HepG2 (cell line): Measurements from ENCODE around the gene CHMP1B. TPM values are rescaled to one million over a fixed set of nuclear protein-coding genes. Genes with fewer than 3 reads are reported as not detected.

ENCODE experiments used
- CBX2 ChIP-seq, 2 experiments: fragments of 200-600 bp in 1 of 2; sonication (generic); formaldehyde crosslinking in 1 of 2; IDR thresholded peaks; 2 replicates each; pipeline versions ENCODE4 v1.7.0 to v1.8.1; 2018 to 2022; ENCODE audit warnings: low read depth in 2 of 2, low read length in 1 of 2, mild to moderate bottlenecking in 1 of 2, missing genetic modification reagents in 1 of 2
- ELF1 ChIP-seq: sonication (generic); formaldehyde crosslinking; IDR thresholded peaks from 2 replicates; pipeline ENCODE4 v1.4.0; 2020; ENCODE audit warnings: missing genetic modification reagents
- ESRRA ChIP-seq: sonication (generic); formaldehyde crosslinking; IDR thresholded peaks from 2 replicates; pipeline ENCODE4 v1.5.1; 2020; ENCODE audit warnings: mild to moderate bottlenecking, low read depth, missing genetic modification reagents
- GATAD2A ChIP-seq: IDR thresholded peaks from 2 replicates; pipeline ENCODE4 v1.6.1; 2016
- HMGA1 ChIP-seq: sonication (generic); formaldehyde crosslinking; conservative IDR thresholded peaks from 2 replicates; pipeline ENCODE4 v1.4.0; 2020; ENCODE audit warnings: missing genetic modification reagents
- KAT8 ChIP-seq: IDR thresholded peaks from 2 replicates; pipeline ENCODE4 v1.6.1; 2016; ENCODE audit warnings: missing genetic modification reagents, missing compliant biosample characterization
- KDM5A ChIP-seq: fragments of 200-600 bp; sonication (generic); IDR thresholded peaks from 2 replicates; pipeline ENCODE4 v1.7.0; 2018; ENCODE audit warnings: antibody characterized with exemption, mild to moderate bottlenecking, low read length, borderline replicate concordance
- KLF6 ChIP-seq: IDR thresholded peaks from 2 replicates; pipeline ENCODE4 v1.8.0; 2016; ENCODE audit warnings: missing biosample characterization, missing genetic modification reagents
- MAZ ChIP-seq, 2 experiments: sonication (generic) in 1 of 2; formaldehyde crosslinking in 1 of 2; IDR thresholded peaks; 2 replicates each; pipeline versions ENCODE4 v1.5.0 to v1.6.1; 2012 to 2020; ENCODE audit warnings: low read depth in 2 of 2, mild to moderate bottlenecking in 2 of 2, borderline replicate concordance in 1 of 2, improper control_type of control experiment in 1 of 2, low read length in 1 of 2, missing genetic modification reagents in 1 of 2, moderate library complexity in 1 of 2
- MIER2 ChIP-seq: IDR thresholded peaks from 2 replicates; pipeline ENCODE4 v1.6.1; 2016; ENCODE audit warnings: missing biosample characterization, missing genetic modification reagents
- NCOA2 ChIP-seq: sonication (generic); formaldehyde crosslinking; IDR thresholded peaks from 2 replicates; pipeline ENCODE4 v1.8.0; 2022; ENCODE audit warnings: inconsistent platforms
- PRPF4 ChIP-seq: fragments of 200-400 bp; formaldehyde crosslinking; IDR thresholded peaks from 2 replicates; pipeline ENCODE4 v1.6.1; 2016; ENCODE audit warnings: low read length, low read depth; ENCODE audit not compliant: poor library complexity, severe bottlenecking
- RAD21 ChIP-seq: fragments of 450-650 bp; formaldehyde crosslinking; IDR thresholded peaks from 2 replicates; pipeline ENCODE4 v1.5.0; 2020; ENCODE audit warnings: mild to moderate bottlenecking
- SKI ChIP-seq: fragments of 450-650 bp; IDR thresholded peaks from one replicate; pipeline ENCODE4 v1.6.1; 2018; ENCODE audit warnings: mild to moderate bottlenecking; ENCODE audit not compliant: partially characterized antibody
- STAG1 ChIP-seq: sonication (generic); formaldehyde crosslinking; IDR thresholded peaks from 2 replicates; pipeline ENCODE4 v1.4.0; 2020; ENCODE audit warnings: missing genetic modification reagents
- TSC22D2 ChIP-seq: sonication (generic); formaldehyde crosslinking; IDR thresholded peaks from 2 replicates; pipeline ENCODE4 v1.5.1; 2020; ENCODE audit warnings: missing genetic modification reagents, mild to moderate bottlenecking, borderline replicate concordance
- ZBTB7A ChIP-seq: sonication (generic); formaldehyde crosslinking; IDR thresholded peaks from 2 replicates; pipeline ENCODE4 v1.8.0; 2022; ENCODE audit warnings: mild to moderate bottlenecking, missing genetic modification reagents
- ZFP62 ChIP-seq: sonication (generic); formaldehyde crosslinking; IDR thresholded peaks from 2 replicates; pipeline ENCODE4 v1.4.0; 2020; ENCODE audit warnings: missing genetic modification reagents
- ZNF326 ChIP-seq: sonication (generic); formaldehyde crosslinking; IDR thresholded peaks from 2 replicates; pipeline ENCODE4 v1.4.0; 2020; ENCODE audit warnings: missing genetic modification reagents, borderline replicate concordance
- ZNF331 ChIP-seq: sonication (generic); formaldehyde crosslinking; IDR thresholded peaks from 2 replicates; pipeline ENCODE4 v1.4.0; 2020; ENCODE audit warnings: missing genetic modification reagents
- ZNF343 ChIP-seq: sonication (generic); formaldehyde crosslinking; IDR thresholded peaks from 2 replicates; pipeline ENCODE4 v1.4.0; 2020; ENCODE audit warnings: mild to moderate bottlenecking, missing genetic modification reagents
- ZNF780A ChIP-seq: sonication (generic); formaldehyde crosslinking; IDR thresholded peaks from 2 replicates; pipeline ENCODE4 v1.8.0; 2022; ENCODE audit warnings: mild to moderate bottlenecking, missing genetic modification reagents, moderate library complexity
- ZNF788 ChIP-seq: sonication (generic); formaldehyde crosslinking; IDR thresholded peaks from 2 replicates; pipeline ENCODE4 v1.5.0; 2020; ENCODE audit warnings: mild to moderate bottlenecking, missing genetic modification reagents, borderline replicate concordance
- ZNF83 ChIP-seq: sonication (generic); formaldehyde crosslinking; IDR thresholded peaks from 2 replicates; pipeline ENCODE4 v1.4.0; 2020; ENCODE audit warnings: missing genetic modification reagents, mild to moderate bottlenecking, borderline replicate concordance
- ZNF841 ChIP-seq: sonication (generic); formaldehyde crosslinking; IDR thresholded peaks from 2 replicates; pipeline ENCODE4 v1.8.1; 2023; ENCODE audit warnings: missing genetic modification reagents, borderline replicate concordance
- ZNF850 ChIP-seq: sonication (generic); formaldehyde crosslinking; conservative IDR thresholded peaks from 2 replicates; pipeline ENCODE4 v1.9.0; 2021; ENCODE audit warnings: mild to moderate bottlenecking, missing genetic modification reagents
- polyA plus RNA-seq, 8 experiments: library from polyadenylated mRNA; depleted of rRNA in 3 of 8; stranded (reverse) in 7 of 8; unstranded in 1 of 8; fragments of >200 nt; fragmentation: Illumina TruSeq in 4 of 8; extraction: Trizol in 4 of 8; gene quantifications; 2 replicates each; pipeline versions ENCODE4 v1.2.1 to v1.2.3, GENCODE V29; 2011 to 2016; ENCODE audit warnings: low read depth in 4 of 8, missing spikeins in 1 of 8, mixed read lengths in 1 of 8; ENCODE audit not compliant: insufficient read depth in 1 of 8
- total RNA-seq, 5 experiments: library from RNA; depleted of rRNA; stranded (reverse); fragments of >200 nt; fragmentation: Illumina TruSeq; extraction: Trizol; gene quantifications; 2 replicates each; pipeline ENCODE4 v1.2.3, GENCODE V29; 2016; ENCODE audit warnings: low read depth in 1 of 5
- TF ChIP-seq, protein P1 (sequence below): IDR thresholded peaks from 2 replicates; pipeline ENCODE4 v1.6.1; 2016; ENCODE audit warnings: missing genetic modification reagents, missing compliant biosample characterization
- TF ChIP-seq, protein P2 (sequence below): sonication (generic); formaldehyde crosslinking; IDR thresholded peaks from 2 replicates; pipeline ENCODE4 v1.5.0; 2020; ENCODE audit warnings: missing genetic modification reagents, mild to moderate bottlenecking, borderline replicate concordance
- TF ChIP-seq, protein P3 (sequence below): sonication (generic); formaldehyde crosslinking; IDR thresholded peaks from 2 replicates; pipeline ENCODE4 v1.4.0; 2020; ENCODE audit warnings: mild to moderate bottlenecking, low read depth, missing genetic modification reagents
- TF ChIP-seq, protein P4 (sequence below): IDR thresholded peaks from 2 replicates; pipeline ENCODE4 v1.6.1; 2016; ENCODE audit warnings: low read depth, borderline replicate concordance

Gene CHMP1B
- total and polyA plus RNA-seq, 2 of the 13 experiments (the other 11 are each of a cell fraction or from before 2014, with no cell fraction given): 18.8 to 20.2 TPM

DNA sequence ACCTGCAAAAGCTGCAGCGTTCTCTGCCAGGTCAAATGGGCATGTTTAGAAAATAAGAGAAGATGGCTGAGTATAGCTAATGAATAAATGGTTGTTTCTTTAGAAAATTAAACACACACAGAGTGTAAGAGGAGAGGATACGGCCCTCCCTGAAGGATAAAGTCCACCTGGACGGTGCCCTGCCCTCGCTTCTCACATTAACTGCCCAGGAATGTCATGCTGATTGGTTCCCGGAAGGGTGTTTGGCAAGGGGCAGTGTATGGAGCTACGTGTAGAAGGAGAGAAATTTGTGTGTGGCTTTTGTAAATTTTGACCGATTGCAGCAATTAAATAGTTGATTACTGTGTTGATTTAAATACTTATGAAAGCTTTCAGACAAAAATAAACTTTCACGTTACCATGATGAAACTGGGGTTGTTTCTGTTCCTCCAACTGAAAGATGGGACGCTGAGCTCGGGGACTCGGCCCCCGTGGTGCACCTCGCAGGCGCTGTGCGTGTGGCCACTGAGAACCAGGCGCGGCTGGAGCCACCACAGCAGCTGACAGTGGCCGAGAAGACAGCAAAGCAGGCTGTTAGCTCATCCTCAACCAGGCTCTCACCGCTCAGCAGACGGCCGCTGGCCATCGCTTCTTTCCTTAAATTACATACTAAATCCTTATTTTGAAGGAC lies 34.2 kb downstream of the CHMP1B start (continued):
- no peak for TF ChIP-seq TSC22D2 (CRISPR knock-in tag)
- no peak for TF ChIP-seq MAZ (IDR thresholded peaks at IDR 0.05; ENCODE audit: borderline replicate concordance, low read depth, low read length)
- TF ChIP-seq MAZ (CRISPR knock-in tag; IDR thresholded peaks at IDR 0.05; ENCODE audit: low read depth): no peak
- TF ChIP-seq ZNF83 (CRISPR knock-in tag): no peak
- TF ChIP-seq ZNF326: no peak
- TF ChIP-seq ZNF780A: no peak
- 0 out of 2 replicates have a peak, but pooled peaks have one; percentile 52 for TF ChIP-seq ZNF331 (CRISPR knock-in tag)
- TF ChIP-seq, protein P1, sequence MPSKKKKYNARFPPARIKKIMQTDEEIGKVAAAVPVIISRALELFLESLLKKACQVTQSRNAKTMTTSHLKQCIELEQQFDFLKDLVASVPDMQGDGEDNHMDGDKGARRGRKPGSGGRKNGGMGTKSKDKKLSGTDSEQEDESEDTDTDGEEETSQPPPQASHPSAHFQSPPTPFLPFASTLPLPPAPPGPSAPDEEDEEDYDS (CRISPR knock-in tag): no peak
- TF ChIP-seq GATAD2A (CRISPR knock-in tag): peak; percentile 70
- TF ChIP-seq PRPF4: peak; percentile 60
- TF ChIP-seq KDM5A: no peak
- TF ChIP-seq ELF1: peak; percentile 59
- no peak for TF ChIP-seq ZBTB7A (CRISPR knock-in tag)
- TF ChIP-seq, protein P2, sequence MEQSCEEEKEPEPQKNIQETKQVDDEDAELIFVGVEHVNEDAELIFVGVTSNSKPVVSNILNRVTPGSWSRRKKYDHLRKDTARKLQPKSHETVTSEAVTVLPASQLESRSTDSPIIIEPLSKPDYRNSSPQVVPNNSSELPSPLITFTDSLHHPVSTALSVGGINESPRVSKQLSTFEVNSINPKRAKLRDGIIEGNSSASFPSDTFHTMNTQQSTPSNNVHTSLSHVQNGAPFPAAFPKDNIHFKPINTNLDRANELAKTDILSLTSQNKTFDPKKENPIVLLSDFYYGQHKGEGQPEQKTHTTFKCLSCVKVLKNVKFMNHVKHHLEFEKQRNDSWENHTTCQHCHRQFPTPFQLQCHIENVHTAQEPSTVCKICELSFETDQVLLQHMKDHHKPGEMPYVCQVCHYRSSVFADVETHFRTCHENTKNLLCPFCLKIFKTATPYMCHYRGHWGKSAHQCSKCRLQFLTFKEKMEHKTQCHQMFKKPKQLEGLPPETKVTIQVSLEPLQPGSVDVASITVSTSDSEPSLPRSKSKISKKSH (CRISPR knock-in tag): no peak
- TF ChIP-seq ZNF850 (CRISPR knock-in tag): no peak
- TF ChIP-seq KAT8 (CRISPR knock-in tag): 0 out of 2 replicates have a peak, but pooled peaks have one; percentile 22
- TF ChIP-seq ZFP62 (CRISPR knock-in tag): no peak
- no peak for TF ChIP-seq ESRRA (CRISPR knock-in tag)
- TF ChIP-seq ZNF343 (CRISPR knock-in tag): no peak
- TF ChIP-seq CBX2 (IDR thresholded peaks at IDR 0.05; ENCODE audit: low read depth, low read length): no peak
- TF ChIP-seq CBX2 (CRISPR knock-in tag; IDR thresholded peaks at IDR 0.05; ENCODE audit: low read depth): no peak
- TF ChIP-seq, protein P3, sequence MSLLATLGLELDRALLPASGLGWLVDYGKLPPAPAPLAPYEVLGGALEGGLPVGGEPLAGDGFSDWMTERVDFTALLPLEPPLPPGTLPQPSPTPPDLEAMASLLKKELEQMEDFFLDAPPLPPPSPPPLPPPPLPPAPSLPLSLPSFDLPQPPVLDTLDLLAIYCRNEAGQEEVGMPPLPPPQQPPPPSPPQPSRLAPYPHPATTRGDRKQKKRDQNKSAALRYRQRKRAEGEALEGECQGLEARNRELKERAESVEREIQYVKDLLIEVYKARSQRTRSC (CRISPR knock-in tag): no peak
- TF ChIP-seq KLF6: no peak
- TF ChIP-seq, protein P4, sequence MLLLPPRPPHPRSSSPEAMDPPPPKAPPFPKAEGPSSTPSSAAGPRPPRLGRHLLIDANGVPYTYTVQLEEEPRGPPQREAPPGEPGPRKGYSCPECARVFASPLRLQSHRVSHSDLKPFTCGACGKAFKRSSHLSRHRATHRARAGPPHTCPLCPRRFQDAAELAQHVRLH (CRISPR knock-in tag): no peak
- no peak for TF ChIP-seq HMGA1 (CRISPR knock-in tag)
- TF ChIP-seq RAD21 (CRISPR knock-in tag): no peak
- no peak for TF ChIP-seq SKI
- no peak for TF ChIP-seq MIER2 (CRISPR knock-in tag)
- TF ChIP-seq NCOA2 (CRISPR knock-in tag): peak; percentile 66
- no peak for TF ChIP-seq STAG1 (CRISPR knock-in tag)
- no peak for TF ChIP-seq ZNF788
- TF ChIP-seq ZNF841: no peak
